ENCODE data around the gene MRPS7.

GRCh38 chr17:75270966-75271232 lies 9.2 kb downstream of the MRPS7 start, which contains the start of gene MIF4GD:
- no peak for TF ChIP-seq ESRRA (CRISPR knock-in tag; IDR thresholded peaks at IDR 0.05; ENCODE audit: borderline replicate concordance)
- TF ChIP-seq ATF2 (CRISPR knock-in tag; IDR thresholded peaks at IDR 0.05; ENCODE audit: borderline replicate concordance, low read depth) = no peak
- no peak for TF ChIP-seq CTCF (IDR thresholded peaks at IDR 0.05)
- no peak for TF ChIP-seq MAX (CRISPR knock-in tag; IDR thresholded peaks at IDR 0.05)
- TF ChIP-seq NFE2L1 (CRISPR knock-in tag; IDR thresholded peaks at IDR 0.05) = no peak
- TF ChIP-seq CBFB (CRISPR knock-in tag; IDR thresholded peaks at IDR 0.05; ENCODE audit: low read depth) = no peak
- TF ChIP-seq ZNF671 (CRISPR knock-in tag; IDR thresholded peaks at IDR 0.05) = no peak
- TF ChIP-seq MYBL2 (CRISPR knock-in tag; IDR thresholded peaks at IDR 0.05) = no peak
- no peak for TF ChIP-seq SP1 (CRISPR knock-in tag; conservative IDR thresholded peaks at IDR 0.05)
- no peak for TF ChIP-seq CREB1 (CRISPR knock-in tag; IDR thresholded peaks at IDR 0.05)
- TF ChIP-seq SMAD3 (CRISPR knock-in tag; IDR thresholded peaks at IDR 0.05; ENCODE audit: borderline replicate concordance) = no peak
